ENCODE results near the gene ABL1.

GRCh38 chr9:130806327-130806716, 28.7 kb upstream of the ABL1 start:
- TF ChIP-seq, protein P1, sequence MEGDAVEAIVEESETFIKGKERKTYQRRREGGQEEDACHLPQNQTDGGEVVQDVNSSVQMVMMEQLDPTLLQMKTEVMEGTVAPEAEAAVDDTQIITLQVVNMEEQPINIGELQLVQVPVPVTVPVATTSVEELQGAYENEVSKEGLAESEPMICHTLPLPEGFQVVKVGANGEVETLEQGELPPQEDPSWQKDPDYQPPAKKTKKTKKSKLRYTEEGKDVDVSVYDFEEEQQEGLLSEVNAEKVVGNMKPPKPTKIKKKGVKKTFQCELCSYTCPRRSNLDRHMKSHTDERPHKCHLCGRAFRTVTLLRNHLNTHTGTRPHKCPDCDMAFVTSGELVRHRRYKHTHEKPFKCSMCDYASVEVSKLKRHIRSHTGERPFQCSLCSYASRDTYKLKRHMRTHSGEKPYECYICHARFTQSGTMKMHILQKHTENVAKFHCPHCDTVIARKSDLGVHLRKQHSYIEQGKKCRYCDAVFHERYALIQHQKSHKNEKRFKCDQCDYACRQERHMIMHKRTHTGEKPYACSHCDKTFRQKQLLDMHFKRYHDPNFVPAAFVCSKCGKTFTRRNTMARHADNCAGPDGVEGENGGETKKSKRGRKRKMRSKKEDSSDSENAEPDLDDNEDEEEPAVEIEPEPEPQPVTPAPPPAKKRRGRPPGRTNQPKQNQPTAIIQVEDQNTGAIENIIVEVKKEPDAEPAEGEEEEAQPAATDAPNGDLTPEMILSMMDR (IDR thresholded peaks at IDR 0.05; ENCODE audit: low read depth, low read length), result no peak
- TF ChIP-seq POLR2A (IDR thresholded peaks at IDR 0.05; ENCODE audit: extremely low read depth, insufficient read length), result no peak
- TF ChIP-seq, protein P2, sequence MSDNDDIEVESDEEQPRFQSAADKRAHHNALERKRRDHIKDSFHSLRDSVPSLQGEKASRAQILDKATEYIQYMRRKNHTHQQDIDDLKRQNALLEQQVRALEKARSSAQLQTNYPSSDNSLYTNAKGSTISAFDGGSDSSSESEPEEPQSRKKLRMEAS (IDR thresholded peaks at IDR 0.05; ENCODE audit: low read depth, low read length), result no peak
- TF ChIP-seq MYC (IDR thresholded peaks at IDR 0.05; ENCODE audit: low read depth, low read length), result no peak

Measured in NB4 (cell line).